M059J (cell line): ENCODE measurements around the gene JMJD8. TPM values are rescaled to one million over a fixed set of nuclear protein-coding genes. Genes with fewer than 3 reads are reported as not detected.

Experiments used
- DNase-seq: peaks from one replicate; pipeline ENCODE4 v3.0.0-alpha.2; 2012; ENCODE audit warnings: low read depth
- total RNA-seq: library from RNA; depleted of rRNA; stranded (reverse); fragments of >200 nt; shearing (Covaris generic); gene quantifications from 2 replicates; pipeline ENCODE4 v1.2.3, GENCODE V29; 2014

JMJD8 gene
- total RNA-seq, 1 experiment from 2014 or later, result 68.5 TPM

- no peak for DNase-seq
Measured at GRCh38 chr16:722835-723633, 38.9 kb upstream of the JMJD8 start.

- DNase-seq, result no peak
Measured at GRCh38 chr16:721765-722540, 37.8 kb upstream of the JMJD8 start.

- DNase-seq, result peak; percentile 72
Measured at GRCh38 chr16:720990-721764, 37.0 kb upstream of the JMJD8 start, which contains the start of gene ANTKMT. Gene ANTKMT (plus strand): TSS chr16:721146. CDS start chr16:721275, 129 bp downstream.

- DNase-seq, result peak; percentile 83
Measured at GRCh38 chr16:720447-720989, 36.4 kb upstream of the JMJD8 start.

- peak; percentile 66 for DNase-seq
Measured at GRCh38 chr16:719815-720446, 35.8 kb upstream of the JMJD8 start.

GRCh38 chr16:718922-719321 lies 34.8 kb upstream of the JMJD8 start:
- DNase-seq, result no peak

- DNase-seq, result no peak
Measured at GRCh38 chr16:718389-718788, 34.3 kb upstream of the JMJD8 start.

GRCh38 chr16:717450-718245 lies 33.5 kb upstream of the JMJD8 start:
- no peak for DNase-seq

- no peak for DNase-seq
Measured at GRCh38 chr16:716768-717325, 32.7 kb upstream of the JMJD8 start.

- peak; percentile 87 for DNase-seq
Measured at GRCh38 chr16:716200-716568, 32.0 kb upstream of the JMJD8 start.

- DNase-seq, result no peak
Measured at GRCh38 chr16:715477-716199, 31.5 kb upstream of the JMJD8 start.

- DNase-seq, result peak; percentile 87
Measured at GRCh38 chr16:714558-715476, 30.7 kb upstream of the JMJD8 start, which contains the start of gene METRN. Gene METRN (plus strand): TSS chr16:715118. CDS start chr16:715290, 172 bp downstream.

GRCh38 chr16:714079-714478 lies 29.9 kb upstream of the JMJD8 start:
- peak; percentile 87 for DNase-seq

- peak; percentile 99 for DNase-seq
Measured at GRCh38 chr16:712740-713250, 28.7 kb upstream of the JMJD8 start.

GRCh38 chr16:711548-712320 lies 27.6 kb upstream of the JMJD8 start:
- DNase-seq, result peak; percentile 66

- DNase-seq, result no peak
Measured at GRCh38 chr16:711084-711483, 26.9 kb upstream of the JMJD8 start.

- no peak for DNase-seq
Measured at GRCh38 chr16:710500-711075, 26.5 kb upstream of the JMJD8 start.
